Astrocyte (in vitro differentiated cells and primary cell): ENCODE results near the gene CD58. TPM values are rescaled to one million over a fixed set of nuclear protein-coding genes. Genes with fewer than 3 reads are reported as not detected.
"Not testable (repeated sequence)": the region's sequence is repeated elsewhere in the genome, so short reads cannot be mapped to it uniquely, and the experiment has no call there.

ENCODE experiments used
- DNase-seq: peaks from one replicate; pipeline ENCODE4 v3.0.0-alpha.2; 2010; ENCODE audit warnings: low read depth
- FAIRE-seq: peaks from 2 replicates; lab custom pipeline; 2011; peaks lifted over from hg19 to GRCh38; lab: Jason Lieb, UNC
- H2AFZ ChIP-seq: 2 replicates; pipeline ENCODE4 v1.6.0; 2012; ENCODE audit warnings: low read depth, low read length, inconsistent platforms
- H3K27ac ChIP-seq: 2 replicates; pipeline ENCODE4 v1.5.1; 2011; ENCODE audit warnings: low read depth, low read length, inconsistent platforms
- H3K27me3 ChIP-seq: 2 replicates; pipeline ENCODE4 v1.6.0; 2011; ENCODE audit warnings: low read length, inconsistent platforms; ENCODE audit not compliant: insufficient read depth
- H3K36me3 ChIP-seq: 2 replicates; pipeline ENCODE4 v1.5.1; 2011; ENCODE audit warnings: low read length, inconsistent platforms; ENCODE audit not compliant: insufficient read depth
- H3K4me1 ChIP-seq: 2 replicates; pipeline ENCODE4 v1.5.1; 2011; ENCODE audit warnings: low read length, inconsistent platforms; ENCODE audit not compliant: insufficient read depth
- H3K4me2 ChIP-seq: 2 replicates; pipeline ENCODE4 v1.6.0; 2012; ENCODE audit warnings: low read length, inconsistent platforms
- H3K4me3 ChIP-seq: 2 replicates; pipeline ENCODE4 v1.5.1; 2011; ENCODE audit warnings: low read depth, mild to moderate bottlenecking, low read length, inconsistent platforms; ENCODE audit not compliant: insufficient read depth
- H3K79me2 ChIP-seq: 2 replicates; pipeline ENCODE4 v1.6.0; 2012; ENCODE audit warnings: mild to moderate bottlenecking, low read length, inconsistent platforms; ENCODE audit not compliant: insufficient read depth
- H3K9ac ChIP-seq: 2 replicates; pipeline ENCODE4 v1.6.0; 2012; ENCODE audit warnings: mild to moderate bottlenecking, low read length, inconsistent platforms
- H3K9me3 ChIP-seq: 2 replicates; pipeline ENCODE4 v1.5.1; 2012; ENCODE audit warnings: low read depth, mild to moderate bottlenecking, low read length, inconsistent platforms; ENCODE audit not compliant: insufficient read depth
- H4K20me1 ChIP-seq: 2 replicates; pipeline ENCODE4 v1.6.0; 2012; ENCODE audit warnings: low read length, inconsistent platforms; ENCODE audit not compliant: insufficient read depth
- H3K27ac Mint-ChIP-seq: one replicate; pipeline ENCODE4 v1.8.0; 2021; ENCODE audit warnings: mild to moderate bottlenecking, mixed read lengths; ENCODE audit not compliant: unreplicated experiment
- H3K27me3 Mint-ChIP-seq: one replicate; pipeline ENCODE4 v1.8.0; 2021; ENCODE audit warnings: low read depth, mixed read lengths; ENCODE audit not compliant: unreplicated experiment
- H3K36me3 Mint-ChIP-seq: one replicate; pipeline ENCODE4 v1.8.0; 2021; ENCODE audit warnings: low read depth, mixed read lengths; ENCODE audit not compliant: unreplicated experiment
- H3K4me1 Mint-ChIP-seq: one replicate; pipeline ENCODE4 v1.8.0; 2021; ENCODE audit warnings: low read depth, mixed read lengths; ENCODE audit not compliant: unreplicated experiment
- H3K4me3 Mint-ChIP-seq: one replicate; pipeline ENCODE4 v1.8.0; 2021; ENCODE audit warnings: mild to moderate bottlenecking, moderate library complexity, mixed read lengths; ENCODE audit not compliant: unreplicated experiment
- H3K9me3 Mint-ChIP-seq: one replicate; pipeline ENCODE4 v1.8.0; 2021; ENCODE audit warnings: mild to moderate bottlenecking, mixed read lengths; ENCODE audit not compliant: unreplicated experiment
- CTCF ChIP-seq: IDR thresholded peaks from 2 replicates; pipeline ENCODE4 v1.5.1; 2011; ENCODE audit warnings: low read depth, mild to moderate bottlenecking, inconsistent platforms, low read length, moderate library complexity; ENCODE audit not compliant: insufficient read depth
- total RNA-seq: library from RNA; stranded (reverse); gene quantifications from 2 replicates; pipeline ENCODE4 v1.2.1, GENCODE V29; 2021

Gene CD58
- total RNA-seq, 1 donor from 2014 or later, result 13.0 TPM

- not testable (repeated sequence) for H3K9me3 Mint-ChIP-seq, H3K9me3 ChIP-seq, H3K27ac Mint-ChIP-seq, DNase-seq, FAIRE-seq, H3K4me2 ChIP-seq, H3K9ac ChIP-seq, H4K20me1 ChIP-seq, H3K4me1 ChIP-seq, H3K36me3 ChIP-seq, H3K27ac ChIP-seq, H2AFZ ChIP-seq, H3K36me3 Mint-ChIP-seq, H3K27me3 ChIP-seq, H3K27me3 Mint-ChIP-seq, H3K4me3 ChIP-seq, H3K4me1 Mint-ChIP-seq, H3K4me3 Mint-ChIP-seq, H3K79me2 ChIP-seq
Measured at GRCh38 chr1:116597388-116597787, 26.6 kb upstream of the CD58 start.

GRCh38 chr1:116596742-116597307 lies 26.0 kb upstream of the CD58 start:
- H2AFZ ChIP-seq, H3K27me3 ChIP-seq, H3K36me3 ChIP-seq, H3K9ac ChIP-seq, H3K27me3 Mint-ChIP-seq, H3K79me2 ChIP-seq, H4K20me1 ChIP-seq, H3K4me2 ChIP-seq, H3K4me3 Mint-ChIP-seq, H3K27ac ChIP-seq, H3K9me3 ChIP-seq, H3K36me3 Mint-ChIP-seq, FAIRE-seq, H3K9me3 Mint-ChIP-seq, H3K4me3 ChIP-seq, DNase-seq, H3K4me1 ChIP-seq, H3K27ac Mint-ChIP-seq, H3K4me1 Mint-ChIP-seq: not testable (repeated sequence)

GRCh38 chr1:116595946-116596741 lies 25.3 kb upstream of the CD58 start:
- peak; percentile 34 for TF ChIP-seq CTCF
- not testable (repeated sequence) for DNase-seq, H2AFZ ChIP-seq, H3K9ac ChIP-seq, H3K79me2 ChIP-seq, H3K4me1 ChIP-seq, H3K36me3 Mint-ChIP-seq, H3K27ac Mint-ChIP-seq, FAIRE-seq, H3K36me3 ChIP-seq, H3K9me3 ChIP-seq, H3K27ac ChIP-seq, H3K9me3 Mint-ChIP-seq, H3K27me3 Mint-ChIP-seq, H4K20me1 ChIP-seq, H3K27me3 ChIP-seq, H3K4me3 Mint-ChIP-seq, H3K4me1 Mint-ChIP-seq
- peak overlapping the region; percentile 63 for H3K4me2 ChIP-seq
- H3K4me3 ChIP-seq, result peak overlapping the region; percentile 26
